Left ventricle myocardium superior (tissue), 1 donor: Measurements from ENCODE around the gene CDKN2D. TPM values are rescaled to one million over a fixed set of nuclear protein-coding genes. Genes with fewer than 3 reads are reported as not detected.
A peak's percentile ranks its signal among the peaks of the same experiment; 100 is the strongest.

Experiments used
- ATAC-seq: fragments of 200-7000 bp; cut with Tn5 transposase; one replicate; pipeline ENCODE4 v1.9.1; 2020; ENCODE audit warnings: mild to moderate bottlenecking, moderate library complexity
- DNase-seq: peaks from one replicate; pipeline ENCODE4 v3.0.0-alpha.2; 2020
- intact Hi-C: fragments of 100-400 bp; cut with micrococcal nuclease; formaldehyde crosslinking; loops from one replicate; pipeline ENCODE4 v1.11.0; 2022
- long read RNA-seq: library from polyadenylated mRNA; unstranded; transcript quantifications from one replicate; pipeline ENCODE4 v2.0.0, GENCODE V29; 2021
- total RNA-seq: library from RNA; stranded (reverse); fragmentation: NEBNext Ultra II Directional; extraction: Animal tissue kit (Norgen Biotek cat#: 25700); gene quantifications from one replicate; pipeline ENCODE4 v1.2.1, GENCODE V29; 2021
- donor health status: DM: no; HTN: yes; CAD: no; lungs with severe emphysema.

The CDKN2D gene
- 8.3 TPM for total RNA-seq
- long read RNA-seq, transcript CDKN2D-202 (2 exons, 1,422 nt): major isoform, 19 of 25 reads
- long read RNA-seq, partial matches to known transcripts: 0 of 25 reads
- long read RNA-seq, other reads (novel, unspliced or antisense): 2 of 25 reads

DNA sequence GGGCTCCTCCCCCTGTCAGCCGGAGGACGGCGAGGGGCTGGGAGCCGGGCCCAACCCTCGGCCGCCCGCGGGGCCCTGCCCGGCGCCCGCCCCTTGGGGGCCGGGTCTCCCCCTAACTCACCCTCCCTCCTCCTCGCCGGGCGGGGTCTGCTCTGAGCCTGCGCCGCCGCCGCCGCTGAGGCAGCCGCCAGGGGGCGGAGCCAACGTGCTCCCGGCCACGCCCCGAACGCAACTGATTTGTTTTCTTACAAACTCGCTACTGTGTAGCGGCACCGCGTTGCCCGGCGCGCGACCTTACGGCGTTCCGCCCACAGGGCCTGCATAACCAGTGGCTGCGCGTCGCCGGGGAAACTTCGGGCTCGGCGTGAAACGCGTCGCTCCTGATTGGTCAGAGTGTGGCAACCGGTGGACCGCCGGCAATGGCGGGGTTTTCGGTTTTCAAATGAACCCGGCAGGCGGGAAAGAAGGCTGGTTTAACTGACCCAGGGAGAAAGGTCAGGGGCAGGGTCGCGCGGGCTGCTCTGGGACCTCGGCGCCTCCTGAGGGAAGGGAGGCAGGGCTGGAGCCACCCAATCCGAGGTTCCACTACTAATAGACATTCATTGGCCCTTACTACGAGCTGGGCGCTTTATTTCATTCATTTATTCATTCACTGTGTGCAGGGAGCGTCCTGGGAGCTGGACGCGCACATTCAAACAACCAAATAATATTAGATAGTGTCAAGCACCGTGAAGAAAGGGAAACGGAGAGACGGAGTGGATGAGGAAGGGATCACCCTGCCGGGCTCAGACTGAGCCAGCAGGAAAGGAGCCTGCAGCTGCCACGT is at the start of gene CDKN2D:
Gene CDKN2D (minus strand): TSS at position 154 of the 826 bp plus-strand sequence. CDS start 326 bp downstream, outside the sequence.
- DNase-seq (peak; percentile 100), ATAC-seq (peak; percentile 84)
- intact Hi-C loops: no loop called here

DNA sequence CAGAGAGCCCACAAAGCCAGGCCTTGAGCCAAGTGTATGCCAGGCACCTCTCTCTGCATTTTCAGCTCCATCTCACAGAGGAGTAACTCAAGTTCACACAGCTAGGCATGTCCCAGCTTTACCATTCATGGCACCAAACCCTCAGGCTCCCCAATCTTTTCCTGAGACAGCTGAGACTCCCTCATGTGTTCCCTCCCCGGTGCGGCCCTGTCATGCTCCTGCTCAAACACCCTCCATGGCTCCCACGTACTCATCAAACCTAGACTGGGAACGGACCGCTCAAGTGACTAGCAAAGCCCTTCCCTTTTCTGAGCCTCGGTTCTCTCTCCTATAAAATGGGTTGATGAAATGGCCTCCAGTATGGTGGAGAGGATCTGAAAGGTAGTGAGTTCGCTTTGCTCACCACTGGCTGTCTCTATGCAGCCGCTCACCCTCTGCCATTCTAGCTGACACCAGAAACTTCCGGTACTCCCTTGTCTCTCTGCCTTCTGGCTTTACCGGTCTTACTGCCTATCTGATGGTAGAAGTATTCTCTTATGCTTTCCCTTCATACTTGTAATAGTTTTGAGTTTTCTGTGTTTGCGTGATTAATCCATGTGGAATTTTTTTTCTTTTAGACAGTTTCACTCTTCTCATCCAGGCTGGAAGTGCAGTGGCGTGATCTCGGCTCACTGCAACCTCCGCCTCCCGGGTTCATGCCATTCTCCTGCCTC is 48.8 kb upstream of the CDKN2D start:
- intact Hi-C loops: no loop called here
- ATAC-seq: no peak
- DNase-seq: no peak

DNA sequence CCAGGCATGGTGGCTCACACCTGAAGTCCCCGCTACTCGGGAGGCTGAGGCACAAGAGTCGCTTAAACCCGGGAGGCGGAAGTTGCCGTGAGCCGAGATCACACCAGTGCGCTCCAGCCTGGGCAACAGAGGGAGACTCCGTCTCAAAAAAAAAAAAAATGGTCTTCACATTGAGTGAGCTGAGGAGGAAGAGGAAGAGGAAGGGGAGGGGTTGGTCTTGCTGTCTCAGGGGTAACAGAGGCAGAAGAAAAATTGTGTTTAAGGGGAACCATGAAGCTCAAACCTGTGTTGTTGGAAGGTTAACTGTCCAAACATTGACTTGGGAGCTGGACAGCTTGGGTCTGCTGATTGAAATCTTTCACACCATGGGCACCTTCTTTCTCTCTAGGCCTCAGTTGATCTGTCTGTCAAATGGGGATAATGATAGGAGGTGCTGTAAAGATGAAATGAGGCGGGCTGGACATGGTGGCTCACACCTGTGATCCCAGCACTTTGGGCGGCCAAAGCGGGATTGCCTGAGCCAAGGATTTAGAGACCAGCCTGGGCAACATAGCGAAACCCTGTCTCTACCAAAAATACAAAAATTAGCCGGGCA is 46.7 kb upstream of the CDKN2D start:
- ATAC-seq (no peak), DNase-seq (no peak)
- intact Hi-C loops: no loop called here

DNA sequence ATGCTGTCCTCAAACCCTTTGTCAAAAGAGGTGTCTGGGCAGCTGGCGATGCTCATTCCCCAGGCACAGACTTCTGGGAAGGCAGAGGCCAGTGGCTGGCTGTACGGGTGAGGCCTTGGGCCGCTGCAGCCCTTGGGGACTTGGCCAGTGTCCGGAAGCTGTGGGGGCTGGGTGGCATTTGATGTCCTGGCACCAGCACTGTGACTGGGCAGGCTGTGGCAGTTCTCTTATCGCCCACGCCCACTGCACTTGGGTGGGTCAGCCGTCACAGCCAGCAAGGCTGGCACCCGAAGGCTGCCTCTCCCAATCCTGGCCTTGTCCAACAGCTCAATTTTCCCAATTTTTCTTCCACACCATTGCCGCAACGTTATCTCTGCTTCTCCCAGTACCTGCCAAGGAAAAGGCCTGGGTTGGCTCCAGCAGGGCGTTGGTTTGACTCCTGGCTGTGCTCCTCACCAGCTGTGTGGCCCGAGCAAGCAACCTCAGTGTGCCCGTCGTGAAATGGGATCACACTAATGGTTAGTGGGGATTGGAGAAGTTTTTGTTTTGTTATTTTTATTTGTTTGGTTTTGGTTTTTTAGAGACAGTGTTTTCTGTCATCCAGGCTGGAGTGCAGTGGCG is 43.8 kb upstream of the CDKN2D start:
- intact Hi-C loops: no loop called here
- peak; percentile 92 for DNase-seq
- ATAC-seq: peak; percentile 99

DNA sequence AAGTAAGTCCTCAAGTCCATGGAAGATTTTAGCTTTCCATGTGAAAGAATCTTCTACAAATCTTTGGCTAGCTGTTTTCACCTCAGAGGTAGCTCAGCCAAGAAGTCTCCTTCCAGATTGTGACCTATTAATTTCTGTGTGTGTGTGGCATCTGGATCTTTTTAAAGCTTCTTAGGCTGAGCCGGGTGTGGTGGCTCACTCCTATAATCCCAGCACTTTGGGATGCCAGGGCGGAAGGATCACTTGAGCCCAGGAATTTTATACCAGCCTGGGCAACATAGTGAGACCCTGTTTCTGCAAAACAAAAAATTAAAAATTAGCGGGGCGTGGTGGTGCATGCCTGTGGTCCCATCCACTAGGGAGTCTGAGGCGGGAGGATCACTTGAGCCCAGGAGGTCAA is 43.1 kb upstream of the CDKN2D start:
- intact Hi-C loops: no loop called here
- no peak for ATAC-seq
- no peak for DNase-seq

DNA sequence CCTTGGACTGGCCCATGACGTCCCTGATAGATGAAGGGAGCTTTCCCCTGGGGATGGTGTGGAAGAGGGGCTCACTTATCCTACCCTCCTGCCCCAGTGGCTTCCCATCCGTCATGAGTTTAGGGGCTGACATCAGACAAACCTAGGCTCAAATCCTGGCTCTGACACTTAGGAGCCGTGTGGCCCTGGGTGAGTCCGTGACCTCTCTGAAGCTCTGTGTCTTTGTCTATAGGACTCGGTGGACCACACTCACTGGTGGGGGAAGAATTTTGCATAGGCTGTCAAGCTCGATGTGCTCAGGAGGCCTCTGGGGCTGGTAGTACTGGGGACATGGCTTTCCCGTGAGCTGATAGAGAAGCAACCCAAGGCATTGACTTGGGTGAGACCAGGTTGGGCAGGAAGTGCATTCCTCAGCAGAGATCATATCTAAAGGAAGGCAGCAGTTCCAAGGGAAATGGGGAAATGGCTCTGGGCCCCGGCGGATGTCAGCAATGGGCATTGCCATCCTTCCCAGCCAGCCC is 35.7 kb upstream of the CDKN2D start:
- ATAC-seq: no peak
- DNase-seq: peak; percentile 44
- intact Hi-C loops: no loop called here

DNA sequence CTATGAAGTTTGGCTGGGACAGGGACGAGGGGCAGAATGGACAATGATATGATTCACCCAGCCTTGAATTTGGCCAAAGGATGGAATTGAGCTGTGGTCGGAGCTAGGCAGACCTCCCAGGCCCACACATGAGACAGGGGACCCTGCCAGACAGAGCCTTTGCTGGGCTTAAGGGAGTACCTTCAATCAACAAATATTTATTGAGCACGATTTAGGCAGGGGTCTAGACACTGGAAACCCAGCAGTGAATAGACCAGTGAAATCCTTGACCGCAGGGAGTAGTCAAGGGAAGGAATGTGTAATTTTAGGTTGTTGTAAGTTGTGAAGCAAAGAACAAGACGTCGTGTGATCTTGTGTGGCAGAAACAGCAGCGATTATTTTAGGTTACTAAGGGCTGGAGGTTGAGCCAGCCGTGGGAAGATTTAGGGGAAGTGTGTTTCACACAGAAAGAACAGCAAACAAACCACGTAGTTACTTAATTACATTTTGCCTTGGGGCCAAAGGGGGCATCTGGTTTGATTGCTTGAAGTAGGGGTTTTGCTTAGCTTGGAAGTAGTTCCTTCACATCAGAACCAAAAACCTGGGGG is 35.2 kb upstream of the CDKN2D start:
- DNase-seq (no peak), ATAC-seq (no peak)
- intact Hi-C loops: no loop called here

DNA sequence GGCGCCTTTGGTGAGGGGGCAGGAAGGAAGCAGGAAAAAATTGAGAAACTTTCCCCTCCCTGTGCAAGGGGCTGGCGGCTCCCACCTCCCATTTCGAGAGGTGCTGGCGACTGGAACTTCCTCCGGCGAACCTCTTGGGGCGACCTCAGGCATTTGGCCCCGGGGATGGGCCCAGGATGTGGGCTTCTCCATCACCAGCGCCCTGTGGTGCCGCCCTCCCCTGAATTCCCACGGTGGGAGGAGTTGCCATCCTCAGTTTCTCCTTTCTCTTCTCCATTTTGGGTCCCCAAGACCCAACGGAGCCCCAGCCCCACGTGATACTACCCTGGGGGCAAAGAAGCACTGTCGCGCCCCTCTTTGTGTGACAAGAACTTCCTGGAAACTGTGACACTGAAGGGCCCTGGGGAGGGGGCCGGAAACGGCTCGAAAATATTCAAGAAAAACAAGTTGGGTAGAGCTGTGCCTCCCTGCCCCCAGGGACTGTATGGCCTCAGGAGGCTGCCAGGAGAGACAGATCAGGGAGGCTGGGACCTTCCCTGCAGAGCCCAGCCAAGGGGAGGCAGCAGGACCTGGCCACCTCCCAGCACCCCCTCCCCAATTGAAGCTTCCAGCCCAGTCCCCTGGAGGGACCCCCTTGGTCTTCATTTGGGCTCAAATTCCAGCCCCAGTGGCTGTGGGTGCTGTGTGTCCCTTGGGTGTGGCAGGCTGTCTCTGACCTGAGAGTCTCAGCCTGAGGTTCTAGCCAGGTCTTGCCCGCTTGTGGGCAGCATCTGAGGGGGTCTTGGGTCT is 34.5 kb upstream of the CDKN2D start:
- intact Hi-C loops: no loop called here
- ATAC-seq: peak; percentile 32
- DNase-seq: peak; percentile 49

DNA sequence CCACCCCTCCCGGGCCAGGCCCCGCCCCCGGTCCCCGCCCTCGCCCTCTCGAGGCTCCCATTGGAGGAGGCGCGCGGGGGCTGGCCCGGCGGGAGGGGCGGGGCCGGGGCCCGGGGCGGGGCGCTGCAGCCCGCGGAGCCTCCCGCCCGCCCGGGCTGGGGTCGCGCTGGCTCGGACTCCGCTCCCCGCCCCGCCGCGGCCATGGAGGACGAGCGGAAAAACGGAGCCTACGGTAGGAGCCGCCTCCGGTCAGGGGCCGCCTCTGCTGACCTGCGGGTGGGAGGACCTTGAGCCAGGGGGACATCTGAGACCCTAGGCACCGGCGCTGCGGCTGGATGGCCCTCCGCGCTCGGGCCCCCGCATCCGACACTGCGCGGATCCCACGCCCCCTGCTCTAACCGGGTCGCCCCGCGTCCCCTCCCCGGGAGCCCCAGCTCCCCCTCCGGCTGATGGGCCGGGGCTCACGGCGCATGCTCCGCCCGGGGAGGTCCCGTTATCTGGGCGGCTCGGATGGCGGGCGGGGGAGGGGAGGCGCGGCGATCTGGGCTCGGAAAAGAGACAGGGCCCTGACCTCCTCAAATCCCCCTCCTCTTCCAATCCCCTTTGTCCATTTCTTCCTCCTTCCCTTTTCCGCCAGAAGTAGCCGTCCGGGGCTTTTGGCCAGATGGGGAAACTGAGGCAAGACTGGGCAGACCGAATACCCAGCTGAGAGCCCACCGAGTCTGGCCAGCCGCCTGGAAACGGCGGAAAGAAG is 33.7 kb upstream of the CDKN2D start:
- intact Hi-C loops: no loop called here
- ATAC-seq: peak; percentile 98
- peak; percentile 93 for DNase-seq

DNA sequence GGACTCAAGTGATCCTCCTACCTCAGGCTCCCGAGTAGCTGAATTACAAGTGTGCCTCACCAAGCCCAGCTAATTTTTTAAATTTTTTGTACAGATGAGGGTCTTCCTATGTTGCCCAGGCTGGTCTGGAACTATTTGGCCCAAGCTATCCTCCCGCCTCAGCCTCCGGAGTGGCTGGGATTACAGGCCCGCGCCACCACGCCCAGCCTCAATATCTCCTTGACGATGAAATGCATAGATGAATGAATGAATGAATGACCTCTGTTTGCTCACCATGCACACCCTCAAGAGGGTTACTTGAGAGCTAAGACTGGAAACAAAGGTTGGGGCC is 33.2 kb upstream of the CDKN2D start:
- ATAC-seq: no peak
- no peak for DNase-seq
- intact Hi-C loops: no loop called here

DNA sequence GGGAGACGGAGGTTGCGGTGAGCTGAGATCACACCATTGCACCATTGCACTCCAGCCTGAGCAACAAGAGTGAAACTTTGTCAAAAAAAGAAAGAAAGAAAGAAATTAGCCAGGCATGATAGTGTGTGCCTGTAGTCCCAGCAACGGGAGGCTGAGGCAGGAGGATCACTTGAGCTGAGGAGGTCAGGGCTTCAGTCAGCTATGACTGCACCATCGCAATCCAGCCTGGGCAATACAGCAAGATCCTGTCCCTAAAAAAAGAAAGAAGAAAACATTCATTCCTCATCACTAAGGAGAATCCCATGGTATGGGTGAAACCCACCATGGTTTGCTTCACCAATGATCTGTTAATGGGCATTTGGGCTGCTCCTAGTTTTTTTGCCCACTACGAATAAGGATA is 31.4 kb upstream of the CDKN2D start:
- ATAC-seq (no peak), DNase-seq (no peak)
- intact Hi-C loops: no loop called here

DNA sequence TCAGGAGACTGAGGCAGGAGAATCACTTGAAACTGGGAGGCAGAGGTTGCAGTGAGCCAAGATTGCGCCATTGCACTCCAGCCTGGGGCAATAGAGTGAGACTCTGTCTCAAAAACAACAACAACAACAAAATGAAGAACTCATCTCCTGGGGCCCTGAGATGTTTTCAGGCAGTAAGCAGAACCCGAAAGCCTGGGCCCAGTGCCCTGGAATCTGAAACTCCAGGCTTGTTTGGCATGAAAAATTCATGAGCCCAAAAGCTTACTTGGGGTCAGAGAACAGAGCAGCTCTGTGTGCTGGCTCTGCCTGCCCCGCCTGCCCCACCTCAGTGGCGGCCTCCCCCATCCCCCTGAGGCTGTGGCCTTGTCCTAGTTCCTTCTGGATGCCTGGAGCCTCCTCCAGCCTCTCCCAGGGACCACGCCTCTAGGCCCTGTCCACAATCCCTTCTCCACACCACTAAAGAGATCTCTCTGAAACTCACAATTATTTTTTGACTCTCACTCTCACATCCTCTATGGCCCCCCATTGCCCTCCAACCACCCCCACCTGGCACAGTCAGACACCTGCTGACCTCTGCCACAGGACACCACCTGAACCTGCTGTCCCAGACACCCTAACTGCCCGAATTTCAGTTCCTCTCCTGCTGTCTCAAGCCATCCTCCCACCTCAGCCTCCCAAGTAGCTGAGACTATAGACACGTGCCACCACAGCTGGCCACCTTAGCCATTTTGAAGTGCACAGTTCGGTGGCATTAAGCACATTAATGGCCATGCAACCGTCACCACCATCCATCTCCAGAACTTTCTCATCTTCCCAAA is 25.2 kb upstream of the CDKN2D start:
- peak; percentile 60 for ATAC-seq
- peak; percentile 36 for DNase-seq
- intact Hi-C loops: no loop called here

DNA sequence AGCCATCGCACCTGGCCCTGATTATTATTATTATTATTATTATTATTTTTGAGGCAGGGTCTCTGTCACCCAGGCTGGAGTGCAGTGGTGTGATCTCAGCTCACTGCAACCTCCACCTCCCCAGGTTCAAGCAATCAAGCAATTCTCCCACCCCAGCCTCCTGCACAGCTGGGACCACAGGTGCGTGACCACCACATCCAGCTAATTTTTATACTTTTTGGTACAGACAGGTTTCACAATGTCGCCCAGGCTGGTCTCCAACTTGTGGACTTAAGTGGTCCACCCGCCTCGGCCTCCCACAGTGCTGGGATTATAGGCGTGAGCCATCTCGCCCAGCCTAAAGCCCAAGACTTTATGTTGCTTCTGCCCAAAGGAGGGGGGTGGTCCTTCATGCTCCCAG is 24.4 kb upstream of the CDKN2D start:
- no peak for DNase-seq
- ATAC-seq: no peak
- intact Hi-C loops: no loop called here

DNA sequence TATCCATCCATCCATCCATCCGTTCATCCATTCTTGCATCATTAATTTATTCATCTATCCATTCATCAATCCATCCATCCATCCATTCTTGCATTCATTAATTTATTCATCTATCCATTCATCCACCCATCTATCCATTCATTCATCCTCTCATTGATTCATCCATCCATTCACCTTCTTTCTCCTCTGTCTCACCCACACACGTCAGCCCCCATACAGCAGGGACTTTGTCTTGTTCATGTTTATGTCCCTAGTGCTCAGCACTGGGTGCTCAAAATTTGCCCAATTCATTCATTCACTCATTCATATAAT is 19.0 kb upstream of the CDKN2D start:
- DNase-seq: no peak
- intact Hi-C loops: no loop called here
- no peak for ATAC-seq

DNA sequence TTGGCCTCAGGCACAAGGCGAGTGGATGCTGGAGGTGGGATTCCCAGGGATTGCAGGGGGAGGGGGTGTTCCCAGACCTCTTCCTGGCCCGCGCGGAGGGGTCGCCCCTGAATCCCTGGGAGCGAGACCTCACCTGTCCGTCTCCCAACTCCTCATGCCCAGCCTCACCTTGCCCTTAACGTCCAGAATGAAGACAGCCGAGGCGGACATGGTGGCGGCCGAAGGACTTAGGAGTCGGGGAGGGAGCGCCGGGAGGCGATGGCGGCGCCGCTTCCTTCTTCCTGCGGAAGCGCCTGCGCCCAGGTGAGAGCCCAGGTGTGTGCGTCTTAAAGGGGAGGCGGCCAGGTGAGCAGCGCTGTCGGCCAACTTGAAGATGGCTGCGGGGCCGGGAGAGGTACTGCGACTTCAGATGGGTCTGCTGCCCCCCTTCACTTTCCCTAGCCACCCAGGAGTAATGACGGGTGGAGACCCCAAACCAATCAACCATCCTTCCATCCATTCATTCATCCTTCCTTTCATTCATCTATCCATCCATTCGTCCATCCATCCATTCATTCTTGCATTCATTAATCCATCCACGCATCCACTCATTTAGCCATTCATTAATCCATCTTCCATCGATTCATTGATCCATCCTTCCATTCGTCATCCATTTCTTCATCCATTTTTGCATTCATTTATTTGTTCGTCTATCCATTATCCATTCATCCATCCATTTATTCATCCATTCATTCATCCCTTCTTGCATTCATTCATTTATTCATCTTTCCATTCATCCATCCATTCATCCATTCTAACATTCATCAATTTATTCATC is 18.5 kb upstream of the CDKN2D start, which contains the start of gene AP1M2:
Gene AP1M2 (minus strand): TSS at position 291 of the 817 bp plus-strand sequence. CDS start 81 bp downstream, at position 210.
- intact Hi-C loops: no loop called here
- no peak for DNase-seq
- ATAC-seq: no peak

DNA sequence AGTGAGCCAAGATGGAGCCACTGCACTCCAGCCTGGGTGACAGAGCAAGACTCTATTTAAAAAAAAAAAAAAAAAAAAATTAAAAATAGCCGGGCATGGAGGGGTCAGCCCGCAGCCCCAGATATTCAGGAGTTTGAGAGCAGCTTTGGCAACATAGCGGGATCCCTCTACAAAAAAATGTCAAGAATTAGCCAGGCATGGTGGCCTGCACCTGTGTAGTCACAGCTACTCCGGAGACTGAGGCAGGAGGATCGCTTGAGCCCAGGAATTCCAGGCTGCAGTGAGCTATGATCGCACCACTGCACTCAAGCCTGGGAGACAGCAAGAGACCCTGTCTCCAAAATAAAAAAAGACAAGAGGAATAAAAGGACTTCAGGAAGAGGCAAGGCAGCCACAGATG is 17.6 kb upstream of the CDKN2D start:
- no peak for ATAC-seq
- no peak for DNase-seq
- intact Hi-C loops: no loop called here
